Measurements from ENCODE around the gene MYZAP. TPM values are rescaled to one million over a fixed set of nuclear protein-coding genes. Genes with fewer than 3 reads are reported as not detected.

MYZAP gene
- total RNA-seq, 1 experiment from 2014 or later: 0.68 TPM

DNA sequence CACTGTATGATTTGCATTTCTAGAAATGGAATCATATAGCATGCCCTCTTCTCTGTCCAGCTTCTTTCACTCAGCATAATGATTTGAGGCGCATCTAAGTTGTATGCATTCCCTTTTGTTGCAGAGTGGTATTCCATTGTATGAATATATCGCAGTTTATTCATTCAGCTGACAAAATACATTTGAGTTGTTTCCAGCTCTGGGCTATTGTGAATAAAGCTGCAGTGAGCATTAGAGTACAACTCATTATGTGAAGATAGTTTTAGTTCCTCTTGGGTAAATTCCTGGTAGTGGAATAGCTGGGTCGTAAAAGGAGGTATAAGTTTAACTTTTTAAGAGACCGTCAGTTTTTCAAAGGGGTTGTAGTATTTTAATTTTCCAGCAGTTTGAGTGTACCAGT, 76.3 kb downstream of the MYZAP start:
- ChIA-PET POLR2A (no interaction called here), CTCF (interaction anchor here (1.0 to 1.9 kb wide), 5 partner anchors 27 to 403 kb away, joined by 3 to 6 read pairs (median 3); no protein-coding TSS in a partner anchor)
- Mint-ChIP-seq H3K27me3 (ENCODE audit: low read depth) (no peaks in the 10 kb centered on the region), H3K27ac (no peak overlapping the region), H3K4me1 (no peaks in the 10 kb centered on the region), H3K4me3 (no peak overlapping the region), H3K9me3 (no peaks in the 10 kb centered on the region), H3K36me3 (no peaks in the 10 kb centered on the region)
- TF ChIP-seq TCF7 (CRISPR knock-in tag; IDR thresholded peaks at IDR 0.05; ENCODE audit: low read depth) (no peak), AFF4 (CRISPR knock-in tag; IDR thresholded peaks at IDR 0.05; ENCODE audit: borderline replicate concordance) (no peak), ZNF671 (CRISPR knock-in tag; IDR thresholded peaks at IDR 0.05) (no peak), ATF1 (CRISPR knock-in tag; IDR thresholded peaks at IDR 0.05) (no peak), FOXK1 (CRISPR knock-in tag; IDR thresholded peaks at IDR 0.05) (no peak), MXD4 (CRISPR knock-in tag; IDR thresholded peaks at IDR 0.05; ENCODE audit: borderline replicate concordance) (no peak), ZNF138 (CRISPR knock-in tag; conservative IDR thresholded peaks at IDR 0.05) (no peak), PRRX2 (CRISPR knock-in tag; IDR thresholded peaks at IDR 0.05) (no peak), CREB1 (CRISPR knock-in tag; IDR thresholded peaks at IDR 0.05) (no peak), SP1 (CRISPR knock-in tag; conservative IDR thresholded peaks at IDR 0.05) (no peak), ATF3 (CRISPR knock-in tag; conservative IDR thresholded peaks at IDR 0.05) (no peak)
- TF ChIP-seq, protein P1, sequence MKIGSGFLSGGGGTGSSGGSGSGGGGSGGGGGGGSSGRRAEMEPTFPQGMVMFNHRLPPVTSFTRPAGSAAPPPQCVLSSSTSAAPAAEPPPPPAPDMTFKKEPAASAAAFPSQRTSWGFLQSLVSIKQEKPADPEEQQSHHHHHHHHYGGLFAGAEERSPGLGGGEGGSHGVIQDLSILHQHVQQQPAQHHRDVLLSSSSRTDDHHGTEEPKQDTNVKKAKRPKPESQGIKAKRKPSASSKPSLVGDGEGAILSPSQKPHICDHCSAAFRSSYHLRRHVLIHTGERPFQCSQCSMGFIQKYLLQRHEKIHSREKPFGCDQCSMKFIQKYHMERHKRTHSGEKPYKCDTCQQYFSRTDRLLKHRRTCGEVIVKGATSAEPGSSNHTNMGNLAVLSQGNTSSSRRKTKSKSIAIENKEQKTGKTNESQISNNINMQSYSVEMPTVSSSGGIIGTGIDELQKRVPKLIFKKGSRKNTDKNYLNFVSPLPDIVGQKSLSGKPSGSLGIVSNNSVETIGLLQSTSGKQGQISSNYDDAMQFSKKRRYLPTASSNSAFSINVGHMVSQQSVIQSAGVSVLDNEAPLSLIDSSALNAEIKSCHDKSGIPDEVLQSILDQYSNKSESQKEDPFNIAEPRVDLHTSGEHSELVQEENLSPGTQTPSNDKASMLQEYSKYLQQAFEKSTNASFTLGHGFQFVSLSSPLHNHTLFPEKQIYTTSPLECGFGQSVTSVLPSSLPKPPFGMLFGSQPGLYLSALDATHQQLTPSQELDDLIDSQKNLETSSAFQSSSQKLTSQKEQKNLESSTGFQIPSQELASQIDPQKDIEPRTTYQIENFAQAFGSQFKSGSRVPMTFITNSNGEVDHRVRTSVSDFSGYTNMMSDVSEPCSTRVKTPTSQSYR (CRISPR knock-in tag; IDR thresholded peaks at IDR 0.05): no peak
- TF ChIP-seq, protein P2, sequence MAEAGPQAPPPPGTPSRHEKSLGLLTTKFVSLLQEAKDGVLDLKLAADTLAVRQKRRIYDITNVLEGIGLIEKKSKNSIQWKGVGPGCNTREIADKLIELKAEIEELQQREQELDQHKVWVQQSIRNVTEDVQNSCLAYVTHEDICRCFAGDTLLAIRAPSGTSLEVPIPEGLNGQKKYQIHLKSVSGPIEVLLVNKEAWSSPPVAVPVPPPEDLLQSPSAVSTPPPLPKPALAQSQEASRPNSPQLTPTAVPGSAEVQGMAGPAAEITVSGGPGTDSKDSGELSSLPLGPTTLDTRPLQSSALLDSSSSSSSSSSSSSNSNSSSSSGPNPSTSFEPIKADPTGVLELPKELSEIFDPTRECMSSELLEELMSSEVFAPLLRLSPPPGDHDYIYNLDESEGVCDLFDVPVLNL (CRISPR knock-in tag; IDR thresholded peaks at IDR 0.05; ENCODE audit: borderline replicate concordance, low read depth): no peak
- TF ChIP-seq, protein P3, sequence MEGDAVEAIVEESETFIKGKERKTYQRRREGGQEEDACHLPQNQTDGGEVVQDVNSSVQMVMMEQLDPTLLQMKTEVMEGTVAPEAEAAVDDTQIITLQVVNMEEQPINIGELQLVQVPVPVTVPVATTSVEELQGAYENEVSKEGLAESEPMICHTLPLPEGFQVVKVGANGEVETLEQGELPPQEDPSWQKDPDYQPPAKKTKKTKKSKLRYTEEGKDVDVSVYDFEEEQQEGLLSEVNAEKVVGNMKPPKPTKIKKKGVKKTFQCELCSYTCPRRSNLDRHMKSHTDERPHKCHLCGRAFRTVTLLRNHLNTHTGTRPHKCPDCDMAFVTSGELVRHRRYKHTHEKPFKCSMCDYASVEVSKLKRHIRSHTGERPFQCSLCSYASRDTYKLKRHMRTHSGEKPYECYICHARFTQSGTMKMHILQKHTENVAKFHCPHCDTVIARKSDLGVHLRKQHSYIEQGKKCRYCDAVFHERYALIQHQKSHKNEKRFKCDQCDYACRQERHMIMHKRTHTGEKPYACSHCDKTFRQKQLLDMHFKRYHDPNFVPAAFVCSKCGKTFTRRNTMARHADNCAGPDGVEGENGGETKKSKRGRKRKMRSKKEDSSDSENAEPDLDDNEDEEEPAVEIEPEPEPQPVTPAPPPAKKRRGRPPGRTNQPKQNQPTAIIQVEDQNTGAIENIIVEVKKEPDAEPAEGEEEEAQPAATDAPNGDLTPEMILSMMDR (IDR thresholded peaks at IDR 0.05): no peak
- no peak for ATAC-seq
- DNase-seq (ENCODE audit: low spot score): no peak

GRCh38 chr15:57671636-57672035, 79.9 kb downstream of the MYZAP start:
- H3K9me3 Mint-ChIP-seq: no peaks in the 10 kb centered on the region
- CTCF ChIA-PET: no interaction called here
- no peaks in the 10 kb centered on the region for H3K36me3 Mint-ChIP-seq
- no peaks in the 10 kb centered on the region for H3K4me1 Mint-ChIP-seq
- H3K4me3 Mint-ChIP-seq: no peak overlapping the region
- H3K27ac Mint-ChIP-seq: no peak overlapping the region
- ATAC-seq (no peak), DNase-seq (ENCODE audit: low spot score) (no peak)
- H3K27me3 Mint-ChIP-seq (ENCODE audit: low read depth): no peaks in the 10 kb centered on the region; the same call in 1 of the 2 replicates
- POLR2A ChIA-PET: no interaction called here
- TF ChIP-seq, protein P1 (CRISPR knock-in tag; IDR thresholded peaks at IDR 0.05): no peak
- TF ChIP-seq OVOL2 (CRISPR knock-in tag; IDR thresholded peaks at IDR 0.05; ENCODE audit: borderline replicate concordance) (no peak), ZNF121 (CRISPR knock-in tag; IDR thresholded peaks at IDR 0.05) (no peak), FOXP4 (CRISPR knock-in tag; IDR thresholded peaks at IDR 0.05) (no peak), ZNF219 (CRISPR knock-in tag; IDR thresholded peaks at IDR 0.05; ENCODE audit: borderline replicate concordance) (no peak), PRRX2 (CRISPR knock-in tag; IDR thresholded peaks at IDR 0.05) (no peak), RELA (CRISPR knock-in tag; IDR thresholded peaks at IDR 0.05; ENCODE audit: borderline replicate concordance) (no peak), GRHL2 (CRISPR knock-in tag; IDR thresholded peaks at IDR 0.05; ENCODE audit: insufficient replicate concordance, severe bottlenecking) (no peak), EMX1 (CRISPR knock-in tag; IDR thresholded peaks at IDR 0.05) (no peak), FOXK1 (CRISPR knock-in tag; IDR thresholded peaks at IDR 0.05) (no peak)
